GM12874 (cell line): ENCODE measurements around the gene RBM47.

ENCODE experiments used
- CTCF ChIP-seq: IDR thresholded peaks from 2 replicates; pipeline ENCODE4 v1.5.1; 2011; ENCODE audit warnings: low read depth, mild to moderate bottlenecking, control low read depth, low read length, moderate library complexity; ENCODE audit not compliant: insufficient read depth

Gene RBM47

GRCh38 chr4:40632080-40632479 is 2.4 kb upstream of the RBM47 start:
- TF ChIP-seq CTCF = no peak

GRCh38 chr4:40630335-40631021 is 814 bp upstream of the RBM47 start:
- TF ChIP-seq CTCF = no peak

GRCh38 chr4:40628888-40629287 is 776 bp downstream of the RBM47 start:
- no peak for TF ChIP-seq CTCF

- TF ChIP-seq CTCF = no peak
Observed at GRCh38 chr4:40627540-40627939, 2.1 kb downstream of the RBM47 start.

GRCh38 chr4:40626183-40626990 is 3.3 kb downstream of the RBM47 start:
- TF ChIP-seq CTCF = no peak

- no peak for TF ChIP-seq CTCF
Observed at GRCh38 chr4:40623707-40624106, 6.0 kb downstream of the RBM47 start.

DNA sequence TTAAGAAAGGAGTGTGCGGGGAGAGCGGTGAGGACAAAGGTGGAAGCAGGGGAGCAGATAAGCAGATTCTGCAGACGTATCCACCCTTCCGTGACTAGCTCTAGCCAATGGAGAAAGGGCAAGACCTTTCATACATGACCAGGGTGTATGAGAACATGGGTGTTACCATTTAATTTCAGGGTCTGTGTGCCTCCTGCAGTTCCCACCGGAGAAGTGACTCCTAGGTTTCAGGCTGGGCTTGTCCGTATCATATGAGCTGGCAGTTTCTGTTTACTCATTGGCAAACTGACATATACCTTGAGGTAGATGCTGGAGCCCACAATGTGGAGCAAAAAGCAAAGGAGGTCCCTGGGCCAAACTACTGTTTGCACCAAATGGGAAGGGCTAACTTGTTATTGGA is 6.8 kb downstream of the RBM47 start:
- TF ChIP-seq CTCF = no peak
